SK-N-SH treated with all-trans-retinoic acid at 6 μM for 48 hours (cell line): ENCODE measurements around the gene XPR1.

Experiments used
- ATAC-seq: fragments of 200-7000 bp; cut with Tn5 transposase; 3 replicates; pipeline ENCODE4 v1.9.1; 2020; ENCODE audit warnings: mild to moderate bottlenecking, moderate library complexity
- ARNTL ChIP-seq: fragments of 450-650 bp; formaldehyde crosslinking; IDR thresholded peaks from 2 replicates; pipeline ENCODE4 v1.5.0; 2020; ENCODE audit warnings: low read depth, mild to moderate bottlenecking, moderate library complexity, borderline replicate concordance
- BACH2 ChIP-seq: fragments of 250-450 bp; sonication (Bioruptor Pico); IDR thresholded peaks from 2 replicates; pipeline ENCODE4 v1.9.0; 2021; ENCODE audit warnings: mild to moderate bottlenecking, borderline replicate concordance
- CSDC2 ChIP-seq: fragments of 250-450 bp; sonication (Bioruptor Pico); IDR thresholded peaks from 2 replicates; pipeline ENCODE4 v1.5.0; 2020; ENCODE audit warnings: mild to moderate bottlenecking, moderate library complexity
- ESRRG ChIP-seq: fragments of 250-450 bp; sonication (Bioruptor Pico); IDR thresholded peaks from 2 replicates; pipeline ENCODE4 v1.6.1; 2021; ENCODE audit warnings: mild to moderate bottlenecking
- GLIS3 ChIP-seq: fragments of 250-450 bp; sonication (Bioruptor Pico); IDR thresholded peaks from 2 replicates; pipeline ENCODE4 v1.5.0; 2020; ENCODE audit warnings: mild to moderate bottlenecking, moderate library complexity
- ISL1 ChIP-seq: fragments of 250-450 bp; sonication (Bioruptor Pico); IDR thresholded peaks from 2 replicates; pipeline ENCODE4 v2.1.2; 2022; ENCODE audit warnings: mild to moderate bottlenecking, moderate library complexity
- OSR1 ChIP-seq: fragments of 250-450 bp; sonication (Bioruptor Pico); IDR thresholded peaks from 2 replicates; pipeline ENCODE4 v1.8.0; 2022; ENCODE audit warnings: moderate library complexity, mild to moderate bottlenecking, inconsistent platforms
- PPARA ChIP-seq: fragments of 250-450 bp; sonication (Bioruptor Pico); IDR thresholded peaks from 2 replicates; pipeline ENCODE4 v1.5.0; 2020; ENCODE audit warnings: mild to moderate bottlenecking, borderline replicate concordance
- SNAI2 ChIP-seq: fragments of 250-450 bp; sonication (Bioruptor Pico); IDR thresholded peaks from 2 replicates; pipeline ENCODE4 v1.5.0; 2020; ENCODE audit warnings: mild to moderate bottlenecking, moderate library complexity
- TOX ChIP-seq: fragments of 250-450 bp; sonication (Bioruptor Pico); IDR thresholded peaks from 2 replicates; pipeline ENCODE4 v1.8.0; 2021; ENCODE audit warnings: mild to moderate bottlenecking, moderate library complexity, borderline replicate concordance
- ZC3H10 ChIP-seq: fragments of 250-450 bp; sonication (Bioruptor Pico); IDR thresholded peaks from 2 replicates; pipeline ENCODE4 v1.5.1; 2021; ENCODE audit warnings: mild to moderate bottlenecking, moderate library complexity
- ZFP3 ChIP-seq: fragments of 250-450 bp; sonication (Bioruptor Pico); IDR thresholded peaks from 2 replicates; pipeline ENCODE4 v1.5.0; 2020; ENCODE audit warnings: mild to moderate bottlenecking, moderate library complexity
- ZFP30 ChIP-seq: fragments of 450-650 bp; formaldehyde crosslinking; IDR thresholded peaks from 2 replicates; pipeline ENCODE4 v1.5.0; 2022; ENCODE audit warnings: mild to moderate bottlenecking, moderate library complexity
- ZNF565 ChIP-seq: fragments of 450-650 bp; formaldehyde crosslinking; conservative IDR thresholded peaks from 2 replicates; pipeline ENCODE4 v1.5.0; 2020; ENCODE audit warnings: low read depth, mild to moderate bottlenecking, moderate library complexity
- ZNF70 ChIP-seq: fragments of 450-650 bp; formaldehyde crosslinking; IDR thresholded peaks from 2 replicates; pipeline ENCODE4 v1.5.0; 2020; ENCODE audit warnings: mild to moderate bottlenecking, moderate library complexity
- TF ChIP-seq, protein P1 (sequence below): fragments of 250-450 bp; sonication (Bioruptor Pico); IDR thresholded peaks from 2 replicates; pipeline ENCODE4 v1.5.0; 2020; ENCODE audit warnings: mild to moderate bottlenecking, moderate library complexity
- TF ChIP-seq, protein P2 (sequence below): fragments of 250-450 bp; sonication (Bioruptor Pico); IDR thresholded peaks from 2 replicates; pipeline ENCODE4 v1.5.1; 2020; ENCODE audit warnings: low read depth, mild to moderate bottlenecking, moderate library complexity
- TF ChIP-seq, protein P3 (sequence below): fragments of 250-450 bp; sonication (Bioruptor Pico); IDR thresholded peaks from 2 replicates; pipeline ENCODE4 v1.5.1; 2021; ENCODE audit warnings: mild to moderate bottlenecking, moderate library complexity
- TF ChIP-seq, protein P4 (sequence below): fragments of 250-450 bp; sonication (Bioruptor Pico); IDR thresholded peaks from 2 replicates; pipeline ENCODE4 v1.8.0; 2020; ENCODE audit warnings: mild to moderate bottlenecking, moderate library complexity, borderline replicate concordance

The XPR1 gene

DNA sequence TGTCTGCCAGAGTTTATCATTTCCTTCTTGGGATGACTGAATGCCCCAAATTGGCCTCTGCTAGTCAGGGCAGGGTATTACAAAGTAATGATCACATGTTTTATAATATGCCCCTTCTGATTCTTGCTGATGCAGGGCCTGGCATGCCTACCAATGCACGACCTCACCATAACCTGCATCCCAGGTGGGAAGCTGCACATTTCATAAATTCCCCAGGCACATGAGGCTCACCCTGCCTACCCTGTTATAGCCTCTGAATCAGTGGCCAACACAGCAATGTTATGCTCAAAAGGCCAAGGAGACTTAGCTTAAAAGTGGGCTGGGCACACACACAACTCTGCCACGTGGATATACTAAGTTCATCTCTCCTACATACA, 28.0 kb upstream of the XPR1 start:
- TF ChIP-seq ZC3H10 (CRISPR knock-in tag), result no peak
- TF ChIP-seq TOX (CRISPR knock-in tag), result no peak
- TF ChIP-seq, protein P1, sequence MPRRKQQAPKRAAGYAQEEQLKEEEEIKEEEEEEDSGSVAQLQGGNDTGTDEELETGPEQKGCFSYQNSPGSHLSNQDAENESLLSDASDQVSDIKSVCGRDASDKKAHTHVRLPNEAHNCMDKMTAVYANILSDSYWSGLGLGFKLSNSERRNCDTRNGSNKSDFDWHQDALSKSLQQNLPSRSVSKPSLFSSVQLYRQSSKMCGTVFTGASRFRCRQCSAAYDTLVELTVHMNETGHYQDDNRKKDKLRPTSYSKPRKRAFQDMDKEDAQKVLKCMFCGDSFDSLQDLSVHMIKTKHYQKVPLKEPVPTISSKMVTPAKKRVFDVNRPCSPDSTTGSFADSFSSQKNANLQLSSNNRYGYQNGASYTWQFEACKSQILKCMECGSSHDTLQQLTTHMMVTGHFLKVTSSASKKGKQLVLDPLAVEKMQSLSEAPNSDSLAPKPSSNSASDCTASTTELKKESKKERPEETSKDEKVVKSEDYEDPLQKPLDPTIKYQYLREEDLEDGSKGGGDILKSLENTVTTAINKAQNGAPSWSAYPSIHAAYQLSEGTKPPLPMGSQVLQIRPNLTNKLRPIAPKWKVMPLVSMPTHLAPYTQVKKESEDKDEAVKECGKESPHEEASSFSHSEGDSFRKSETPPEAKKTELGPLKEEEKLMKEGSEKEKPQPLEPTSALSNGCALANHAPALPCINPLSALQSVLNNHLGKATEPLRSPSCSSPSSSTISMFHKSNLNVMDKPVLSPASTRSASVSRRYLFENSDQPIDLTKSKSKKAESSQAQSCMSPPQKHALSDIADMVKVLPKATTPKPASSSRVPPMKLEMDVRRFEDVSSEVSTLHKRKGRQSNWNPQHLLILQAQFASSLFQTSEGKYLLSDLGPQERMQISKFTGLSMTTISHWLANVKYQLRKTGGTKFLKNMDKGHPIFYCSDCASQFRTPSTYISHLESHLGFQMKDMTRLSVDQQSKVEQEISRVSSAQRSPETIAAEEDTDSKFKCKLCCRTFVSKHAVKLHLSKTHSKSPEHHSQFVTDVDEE (CRISPR knock-in tag), result no peak
- TF ChIP-seq, protein P2, sequence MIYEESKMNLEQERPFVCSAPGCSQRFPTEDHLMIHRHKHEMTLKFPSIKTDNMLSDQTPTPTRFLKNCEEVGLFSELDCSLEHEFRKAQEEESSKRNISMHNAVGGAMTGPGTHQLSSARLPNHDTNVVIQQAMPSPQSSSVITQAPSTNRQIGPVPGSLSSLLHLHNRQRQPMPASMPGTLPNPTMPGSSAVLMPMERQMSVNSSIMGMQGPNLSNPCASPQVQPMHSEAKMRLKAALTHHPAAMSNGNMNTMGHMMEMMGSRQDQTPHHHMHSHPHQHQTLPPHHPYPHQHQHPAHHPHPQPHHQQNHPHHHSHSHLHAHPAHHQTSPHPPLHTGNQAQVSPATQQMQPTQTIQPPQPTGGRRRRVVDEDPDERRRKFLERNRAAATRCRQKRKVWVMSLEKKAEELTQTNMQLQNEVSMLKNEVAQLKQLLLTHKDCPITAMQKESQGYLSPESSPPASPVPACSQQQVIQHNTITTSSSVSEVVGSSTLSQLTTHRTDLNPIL (CRISPR knock-in tag), result no peak
- TF ChIP-seq, protein P3, sequence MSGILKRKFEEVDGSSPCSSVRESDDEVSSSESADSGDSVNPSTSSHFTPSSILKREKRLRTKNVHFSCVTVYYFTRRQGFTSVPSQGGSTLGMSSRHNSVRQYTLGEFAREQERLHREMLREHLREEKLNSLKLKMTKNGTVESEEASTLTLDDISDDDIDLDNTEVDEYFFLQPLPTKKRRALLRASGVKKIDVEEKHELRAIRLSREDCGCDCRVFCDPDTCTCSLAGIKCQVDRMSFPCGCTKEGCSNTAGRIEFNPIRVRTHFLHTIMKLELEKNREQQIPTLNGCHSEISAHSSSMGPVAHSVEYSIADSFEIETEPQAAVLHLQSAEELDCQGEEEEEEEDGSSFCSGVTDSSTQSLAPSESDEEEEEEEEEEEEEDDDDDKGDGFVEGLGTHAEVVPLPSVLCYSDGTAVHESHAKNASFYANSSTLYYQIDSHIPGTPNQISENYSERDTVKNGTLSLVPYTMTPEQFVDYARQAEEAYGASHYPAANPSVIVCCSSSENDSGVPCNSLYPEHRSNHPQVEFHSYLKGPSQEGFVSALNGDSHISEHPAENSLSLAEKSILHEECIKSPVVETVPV (CRISPR knock-in tag), result no peak
- no peak for TF ChIP-seq CSDC2 (CRISPR knock-in tag)
- TF ChIP-seq ESRRG, result no peak
- TF ChIP-seq ARNTL (CRISPR knock-in tag), result no peak
- TF ChIP-seq BACH2 (CRISPR knock-in tag), result no peak
- TF ChIP-seq GLIS3 (CRISPR knock-in tag), result no peak
- TF ChIP-seq ZNF70, result no peak
- TF ChIP-seq OSR1 (CRISPR knock-in tag), result no peak
- ATAC-seq, result no peak

DNA sequence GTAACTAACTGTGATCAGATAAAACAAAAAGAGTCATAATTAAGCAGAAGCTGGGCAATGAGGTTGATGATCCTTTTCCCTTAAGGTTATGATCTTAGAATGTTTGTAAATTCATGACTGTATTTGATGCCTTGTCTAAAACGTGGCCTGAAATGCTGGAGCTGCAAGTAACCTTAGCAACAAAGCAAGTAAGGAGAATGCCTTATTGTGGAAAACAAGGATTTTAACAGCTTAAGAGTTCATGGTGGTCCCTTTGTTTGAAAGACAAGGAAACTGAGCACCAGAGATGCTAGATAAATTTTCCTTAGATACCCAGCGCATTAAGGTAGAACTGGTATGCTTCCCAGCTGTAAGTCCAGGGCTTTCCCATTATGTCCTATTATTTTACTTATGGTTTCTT, 25.7 kb upstream of the XPR1 start:
- no peak for ATAC-seq
- no peak for TF ChIP-seq ZFP3 (CRISPR knock-in tag)
- no peak for TF ChIP-seq ISL1
- TF ChIP-seq, protein P3 (CRISPR knock-in tag), result no peak
- no peak for TF ChIP-seq ESRRG
- TF ChIP-seq TOX (CRISPR knock-in tag), result no peak
- TF ChIP-seq PPARA (CRISPR knock-in tag), result no peak
- no peak for TF ChIP-seq ZNF70
- no peak for TF ChIP-seq OSR1 (CRISPR knock-in tag)
- no peak for TF ChIP-seq ZNF565 (CRISPR knock-in tag)
- TF ChIP-seq ZFP30, result no peak
- no peak for TF ChIP-seq ZC3H10 (CRISPR knock-in tag)
- TF ChIP-seq, protein P1 (CRISPR knock-in tag), result no peak

DNA sequence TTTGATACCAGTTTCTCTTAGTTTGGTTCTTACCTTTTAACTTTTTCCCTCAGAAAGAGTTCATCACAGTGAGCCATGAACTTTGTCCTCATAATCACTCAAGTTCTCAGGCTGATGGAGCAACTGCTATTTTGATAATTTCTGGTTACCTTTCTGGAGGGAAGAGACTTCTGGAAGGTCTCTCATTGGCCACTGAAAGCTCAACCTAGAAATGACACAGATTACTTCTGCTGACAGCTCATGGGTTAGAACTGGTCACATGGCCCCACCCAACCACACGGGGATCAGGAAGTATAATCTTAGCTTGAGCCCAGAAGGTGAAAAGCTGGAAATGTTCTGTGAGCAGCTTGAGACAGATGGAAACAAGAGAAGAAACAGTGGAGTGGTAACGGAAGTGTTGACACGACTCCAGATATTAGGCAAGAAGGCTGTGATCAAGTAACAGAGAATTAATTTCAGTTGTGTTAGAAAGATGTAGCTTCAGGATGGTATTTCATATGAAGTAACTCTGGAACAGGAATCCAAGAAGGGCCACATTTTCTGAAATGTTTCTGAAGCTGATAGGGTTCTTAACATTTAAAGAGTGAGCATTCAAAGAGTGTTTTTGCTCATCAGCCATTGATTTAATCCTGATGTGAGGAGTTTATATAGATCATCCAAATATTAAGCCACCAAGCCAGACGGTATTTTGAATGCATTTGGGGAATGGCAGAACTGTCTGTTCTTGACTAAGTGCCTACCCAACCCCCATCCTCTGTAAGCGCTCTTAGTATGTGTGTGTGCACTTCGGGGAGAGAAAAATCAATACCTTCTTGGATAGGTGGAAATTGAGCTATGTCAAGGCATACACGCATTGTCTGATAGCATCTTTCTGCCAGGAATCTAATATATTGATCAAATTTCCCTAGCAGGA, 21.9 kb upstream of the XPR1 start:
- ATAC-seq, result no peak
- TF ChIP-seq ZC3H10 (CRISPR knock-in tag), result no peak
- TF ChIP-seq, protein P4, sequence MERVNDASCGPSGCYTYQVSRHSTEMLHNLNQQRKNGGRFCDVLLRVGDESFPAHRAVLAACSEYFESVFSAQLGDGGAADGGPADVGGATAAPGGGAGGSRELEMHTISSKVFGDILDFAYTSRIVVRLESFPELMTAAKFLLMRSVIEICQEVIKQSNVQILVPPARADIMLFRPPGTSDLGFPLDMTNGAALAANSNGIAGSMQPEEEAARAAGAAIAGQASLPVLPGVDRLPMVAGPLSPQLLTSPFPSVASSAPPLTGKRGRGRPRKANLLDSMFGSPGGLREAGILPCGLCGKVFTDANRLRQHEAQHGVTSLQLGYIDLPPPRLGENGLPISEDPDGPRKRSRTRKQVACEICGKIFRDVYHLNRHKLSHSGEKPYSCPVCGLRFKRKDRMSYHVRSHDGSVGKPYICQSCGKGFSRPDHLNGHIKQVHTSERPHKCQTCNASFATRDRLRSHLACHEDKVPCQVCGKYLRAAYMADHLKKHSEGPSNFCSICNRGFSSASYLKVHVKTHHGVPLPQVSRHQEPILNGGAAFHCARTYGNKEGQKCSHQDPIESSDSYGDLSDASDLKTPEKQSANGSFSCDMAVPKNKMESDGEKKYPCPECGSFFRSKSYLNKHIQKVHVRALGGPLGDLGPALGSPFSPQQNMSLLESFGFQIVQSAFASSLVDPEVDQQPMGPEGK (CRISPR knock-in tag), result no peak
- TF ChIP-seq BACH2 (CRISPR knock-in tag), result no peak
- TF ChIP-seq CSDC2 (CRISPR knock-in tag), result no peak
- TF ChIP-seq OSR1 (CRISPR knock-in tag), result no peak
- no peak for TF ChIP-seq SNAI2
- TF ChIP-seq, protein P3 (CRISPR knock-in tag), result no peak
- TF ChIP-seq, protein P1 (CRISPR knock-in tag), result no peak
